K562 (cell line): Measurements from ENCODE around the gene UBE2H. TPM values are rescaled to one million over a fixed set of nuclear protein-coding genes. Genes with fewer than 3 reads are reported as not detected.

Experiments used
- ATAC-seq: fragments of 200-7000 bp; cut with Tn5 transposase; 3 replicates; pipeline ENCODE4 v1.9.1; 2020; ENCODE audit warnings: moderate library complexity
- BruUV-seq: library from RNA; stranded (reverse); fragments of 400-500 nt; replicated peaks from 2 replicates; lab custom pipeline; 2021; lab: Mats Ljungman, UMichigan
- CTCF ChIA-PET: fragments of 300-600 bp; formaldehyde crosslinking; extraction: SDS; loops from one replicate; lab custom pipeline; 2021; ENCODE audit warnings: low intra/inter-chr PET ratio; lab: Yijun Ruan, JAX
- POLR2A ChIA-PET: fragments of 300-600, 350-650 bp; sonication (Branson Sonifier 250); formaldehyde crosslinking; extraction: SDS; loops from one replicate; lab custom pipeline; 2021; ENCODE audit warnings: antibody characterized with exemption, inconsistent platforms; lab: Yijun Ruan, JAX
- DNase-seq, 4 experiments: peaks; one replicate each; pipeline versions ENCODE4 v3.0.0 to v3.0.0-alpha.2; 2011 to 2018; ENCODE audit warnings: low spot score in 3 of 4, mixed read lengths in 3 of 4; ENCODE audit errors: extremely low read depth in 1 of 4
- FAIRE-seq: peaks from 2 replicates; lab custom pipeline; 2011; peaks lifted over from hg19 to GRCh38; lab: Jason Lieb, UNC
- H2AFZ ChIP-seq: 2 replicates; pipeline ENCODE4 v1.6.0; 2011; ENCODE audit warnings: low read depth, low read length, control low read depth, inconsistent platforms
- H3K27ac ChIP-seq: fragments of 200-600 bp; 3 replicates; pipeline ENCODE4 v1.8.0; 2011; ENCODE audit warnings: low read depth, mild to moderate bottlenecking, control low read depth, inconsistent platforms, low read length, moderate library complexity, mixed read lengths; ENCODE audit errors: extremely low read depth
- H3K27me3 ChIP-seq, 2 experiments: fragments of 300-600 bp in 1 of 2; 2 replicates in 1 of 2; 3 replicates in 1 of 2; pipeline versions ENCODE4 v1.6.0 to v1.8.0; 2011; ENCODE audit warnings: inconsistent platforms in 2 of 2, low read length in 2 of 2, mild to moderate bottlenecking in 1 of 2, mixed read lengths in 1 of 2, moderate library complexity in 1 of 2; ENCODE audit not compliant: control insufficient read depth in 2 of 2, insufficient read depth in 2 of 2
- H3K36me3 ChIP-seq: fragments of 300-600 bp; 3 replicates; pipeline ENCODE4 v1.8.0; 2011; ENCODE audit warnings: mild to moderate bottlenecking, low read length, inconsistent platforms; ENCODE audit not compliant: control insufficient read depth, insufficient read depth
- H3K4me1 ChIP-seq, 2 experiments: fragments of 200-600 bp in 1 of 2; replicated peaks in 1 of 2; 2 replicates in 1 of 2; 3 replicates in 1 of 2; pipeline versions ENCODE4 v1.5.1 to v1.8.0; 2011; ENCODE audit warnings: inconsistent platforms in 2 of 2, low read length in 2 of 2, mild to moderate bottlenecking in 1 of 2, mixed read lengths in 1 of 2, moderate library complexity in 1 of 2; ENCODE audit not compliant: control insufficient read depth in 2 of 2, insufficient read depth in 2 of 2
- H3K4me2 ChIP-seq: 2 replicates; pipeline ENCODE4 v1.6.1; 2011; ENCODE audit warnings: low read length, control low read depth, inconsistent platforms, mixed read lengths; ENCODE audit not compliant: insufficient read depth
- H3K4me3 ChIP-seq: fragments of 200-600 bp; sonication (generic), shearing (Covaris generic); 2 replicates; pipeline ENCODE4 v1.5.1; 2016; ENCODE audit warnings: control low read depth, inconsistent platforms
- H3K79me2 ChIP-seq: fragments of 200-600 bp; 3 replicates; pipeline ENCODE4 v1.8.0; 2011; ENCODE audit warnings: low read length, inconsistent platforms; ENCODE audit not compliant: control insufficient read depth, insufficient read depth
- H3K9ac ChIP-seq, 2 experiments: 2 replicates each; pipeline versions ENCODE4 v1.6.0 to v1.6.1; 2011; ENCODE audit warnings: low read depth in 2 of 2, low read length in 2 of 2, control low read depth in 1 of 2, inconsistent platforms in 1 of 2, mild to moderate bottlenecking in 1 of 2, mixed read lengths in 1 of 2; ENCODE audit not compliant: insufficient read depth in 1 of 2
- H3K9me1 ChIP-seq: one replicate; pipeline ENCODE4 v1.6.0; 2011; ENCODE audit warnings: inconsistent platforms, mild to moderate bottlenecking, low read length, moderate library complexity; ENCODE audit not compliant: control insufficient read depth, insufficient read depth
- H3K9me3 ChIP-seq: replicated peaks from 2 replicates; pipeline ENCODE4 v1.5.1; 2011; ENCODE audit warnings: low read depth, low read length, inconsistent platforms; ENCODE audit not compliant: control insufficient read depth, insufficient read depth
- H4K20me1 ChIP-seq: replicated peaks from 2 replicates; pipeline ENCODE4 v1.6.1; 2011; ENCODE audit warnings: low read length, inconsistent platforms, mixed read lengths; ENCODE audit not compliant: control insufficient read depth, insufficient read depth
- DNMT1 ChIP-seq: fragments of 450-650 bp; IDR thresholded peaks from 2 replicates; pipeline ENCODE4 v1.6.1; 2016; ENCODE audit warnings: antibody characterized with exemption, mild to moderate bottlenecking
- HSF4 ChIP-seq: fragments of 250-450 bp; sonication (Bioruptor Pico); IDR thresholded peaks from 2 replicates; pipeline ENCODE4 v2.1.2; 2022; ENCODE audit warnings: mild to moderate bottlenecking, moderate library complexity, borderline replicate concordance
- PCBP2 ChIP-seq: fragments of 200-400 bp; formaldehyde crosslinking; IDR thresholded peaks from 2 replicates; pipeline ENCODE4 v1.6.1; 2018; ENCODE audit warnings: low read length, low read depth, mild to moderate bottlenecking, moderate library complexity; ENCODE audit not compliant: poor library complexity, severe bottlenecking
- PTBP1 ChIP-seq: fragments of 200-400 bp; formaldehyde crosslinking; IDR thresholded peaks from 2 replicates; pipeline ENCODE4 v1.6.1; 2017; ENCODE audit warnings: low read depth, low read length
- RBM34 ChIP-seq: fragments of 200-400 bp; formaldehyde crosslinking; IDR thresholded peaks from 2 replicates; pipeline ENCODE4 v1.6.1; 2018; ENCODE audit warnings: low read length, borderline replicate concordance; ENCODE audit not compliant: insufficient read depth
- STAT6 ChIP-seq: sonication (generic); formaldehyde crosslinking; IDR thresholded peaks from 2 replicates; pipeline ENCODE4 v1.8.1; 2023; ENCODE audit warnings: mild to moderate bottlenecking, missing genetic modification reagents
- TGIF2 ChIP-seq: sonication (generic); formaldehyde crosslinking; IDR thresholded peaks from 2 replicates; pipeline ENCODE4 v1.8.1; 2022; ENCODE audit warnings: mild to moderate bottlenecking, missing genetic modification reagents, moderate library complexity
- TRIM24 ChIP-seq, 2 experiments: fragments of 450-650 bp; IDR thresholded peaks; 2 replicates each; pipeline ENCODE4 v1.6.1; 2016
- ZNF586 ChIP-seq: fragments of 450-650 bp; formaldehyde crosslinking; conservative IDR thresholded peaks from 2 replicates; pipeline ENCODE4 v1.4.0; 2020; ENCODE audit warnings: mild to moderate bottlenecking, moderate library complexity
- ZNF75A ChIP-seq: fragments of 450-650 bp; formaldehyde crosslinking; IDR thresholded peaks from 2 replicates; pipeline ENCODE4 v1.4.0; 2020; ENCODE audit warnings: mild to moderate bottlenecking
- WGBS: fragments of 100-300 bp; shearing (Covaris generic); methylation state at CpG from one replicate; pipeline ENCODE4 v1.1.6; 2016; ENCODE audit warnings: low coverage, mixed read lengths; ENCODE audit not compliant: insufficient coverage; ENCODE audit errors: missing lambda C conversion rate; 5-methylcytosine and 5-hydroxymethylcytosine counted together
- in situ Hi-C: fragments of 300-500 bp; cut with MboI; formaldehyde crosslinking; loops from 4 replicates; pipeline ENCODE4 v1.15.0; 2018; ENCODE audit warnings: inconsistent platforms, mixed read lengths
- intact Hi-C: fragments of 100-400 bp; cut with micrococcal nuclease; formaldehyde crosslinking; loops from 2 replicates; pipeline ENCODE4 v1.14.2; 2022
- polyA plus RNA-seq, 8 experiments: library from polyadenylated mRNA; depleted of rRNA in 4 of 8; stranded (reverse) in 5 of 8; unstranded in 3 of 8; fragments of >200 nt; fragmentation: Nextera tagmentation in 2 of 8; fragmentation: Illumina TruSeq in 1 of 8; extraction: Ambion mirVana in 2 of 8; extraction: Trizol in 1 of 8; gene quantifications; 2 replicates each; pipeline versions ENCODE4 v1.2.1 to v1.2.3, GENCODE V29; 2011 to 2014; ENCODE audit warnings: inconsistent platforms in 1 of 8, missing spikeins in 1 of 8
- total RNA-seq, 7 experiments: library from RNA; depleted of rRNA in 6 of 7; stranded (reverse); fragments of >200 nt in 6 of 7; fragmentation: Illumina TruSeq in 2 of 7; extraction: Trizol in 2 of 7; gene quantifications; 2 replicates each; pipeline versions ENCODE4 v1.2.1 to v1.2.3, GENCODE V29; 2011 to 2021; ENCODE audit warnings: low replicate concordance in 1 of 7
- TF ChIP-seq, protein P1 (sequence below): sonication (generic); formaldehyde crosslinking; IDR thresholded peaks from 2 replicates; pipeline ENCODE4 v1.8.1; 2023; ENCODE audit warnings: mild to moderate bottlenecking, missing genetic modification reagents

UBE2H gene
- total and polyA plus RNA-seq, 9 of the 15 experiments (the other 6 are each of a cell fraction or from before 2014, with no cell fraction given), result 6.3 to 33.0 (median 13.3) TPM

- Histone ChIP-seq H3K9me1 (no peaks in the 10 kb centered on the region), H3K9me3 (no peaks in the 10 kb centered on the region), H3K36me3 (no peaks in the 10 kb centered on the region), H2AFZ (no peak overlapping the region), H3K79me2 (no peaks in the 10 kb centered on the region), H4K20me1 (no peaks in the 10 kb centered on the region; the same call in 1 of the 2 replicates), H3K9ac (no peak overlapping the region), H3K4me2 (no peak overlapping the region), H3K4me1 (peaks cover 9 to 14% of the 10 kb centered on the region in 2 experiments; a peak in 4 of 5 replicates), H3K4me3 (no peak overlapping the region), H3K27ac (no peak overlapping the region), H3K27me3 (no peaks in the 10 kb centered on the region)
- ATAC-seq, result no peak
- no TSS peak for BruUV-seq
- in situ Hi-C loops (no loop called here), intact Hi-C loops (no loop called here)
- DNase-seq, result no peak
- TF ChIP-seq PTBP1 (0 out of 2 replicates have a peak, but pooled peaks have one; percentile 79), TRIM24 (IDR thresholded peaks at IDR 0.05) (no peak)
- POLR2A ChIA-PET, result interaction anchor here (1.8 kb wide), 1 partner anchor 21 kb away, joined by 6 read pairs; no protein-coding TSS in a partner anchor
- 0% methylated on average over 1 of the region's 1 CpG for WGBS
- CTCF ChIA-PET, result no interaction called here
- FAIRE-seq, result no peak
These were observed 98.4 kb downstream of the UBE2H start for GRCh38 chr7:129854401-129854800.

- no peak overlapping the region for H3K4me2 ChIP-seq
- peaks cover 9 to 14% of the 10 kb centered on the region in 2 experiments; a peak in 4 of 5 replicates for H3K4me1 ChIP-seq
- POLR2A ChIA-PET, result interaction anchor here (1.3 kb wide), 1 partner anchor 9 kb away, joined by 5 read pairs; no protein-coding TSS in a partner anchor
- H3K79me2 ChIP-seq, result no peaks in the 10 kb centered on the region
- no peaks in the 10 kb centered on the region for H3K27me3 ChIP-seq
- H4K20me1 ChIP-seq, result no peaks in the 10 kb centered on the region; the same call in 1 of the 2 replicates
- no peak for FAIRE-seq
- H3K4me3 ChIP-seq, result no peak overlapping the region
- no peak overlapping the region for H3K9ac ChIP-seq
- CTCF ChIA-PET, result interaction anchor here (0.6 kb wide), 1 partner anchor 47 kb away, joined by 3 read pairs; no protein-coding TSS in a partner anchor
- H2AFZ ChIP-seq, result no peak overlapping the region
- no peak for ATAC-seq
- no peak for DNase-seq
- no peak overlapping the region for H3K27ac ChIP-seq
- in situ Hi-C loops (no loop called here), intact Hi-C loops (no loop called here)
- no TSS peak for BruUV-seq
- 73% methylated on average over 6 of the region's 6 CpGs for WGBS
- H3K36me3 ChIP-seq, result no peaks in the 10 kb centered on the region
- H3K9me3 ChIP-seq, result no peaks in the 10 kb centered on the region
- no peaks in the 10 kb centered on the region for H3K9me1 ChIP-seq
- TF ChIP-seq TGIF2 (CRISPR knock-in tag), result no peak
- TF ChIP-seq PCBP2, result no peak
- no peak for TF ChIP-seq DNMT1
- TF ChIP-seq, protein P1, sequence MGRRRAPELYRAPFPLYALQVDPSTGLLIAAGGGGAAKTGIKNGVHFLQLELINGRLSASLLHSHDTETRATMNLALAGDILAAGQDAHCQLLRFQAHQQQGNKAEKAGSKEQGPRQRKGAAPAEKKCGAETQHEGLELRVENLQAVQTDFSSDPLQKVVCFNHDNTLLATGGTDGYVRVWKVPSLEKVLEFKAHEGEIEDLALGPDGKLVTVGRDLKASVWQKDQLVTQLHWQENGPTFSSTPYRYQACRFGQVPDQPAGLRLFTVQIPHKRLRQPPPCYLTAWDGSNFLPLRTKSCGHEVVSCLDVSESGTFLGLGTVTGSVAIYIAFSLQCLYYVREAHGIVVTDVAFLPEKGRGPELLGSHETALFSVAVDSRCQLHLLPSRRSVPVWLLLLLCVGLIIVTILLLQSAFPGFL, result no peak
- no peak for TF ChIP-seq HSF4
- TF ChIP-seq STAT6, result no peak
- no peak for TF ChIP-seq ZNF75A (CRISPR knock-in tag)
- TF ChIP-seq ZNF586 (CRISPR knock-in tag), result no peak
- no peak for TF ChIP-seq RBM34
These were observed 99.0 kb downstream of the UBE2H start for GRCh38 chr7:129853661-129854268.
